Stomach (tissue), 9 donors: ENCODE data around the gene CNBD2. TPM values are rescaled to one million over a fixed set of nuclear protein-coding genes. Genes with fewer than 3 reads are reported as not detected.

Experiments
- DNase-seq, 2 donors: peaks; one replicate each; pipeline versions ENCODE4 v3.0.0 to v3.0.0-alpha.2; 2013 to 2019
- H3K27ac ChIP-seq, 5 donors: fragments of 200-600 bp in 4 of 5; sonication (generic) in 4 of 5; one replicate each; pipeline ENCODE4 v1.5.1; 2013 to 2019; ENCODE audit warnings: mild to moderate bottlenecking in 1 of 5, moderate library complexity in 1 of 5
- H3K27me3 ChIP-seq, 3 donors: fragments of 200-600 bp; sonication (generic); one replicate each; pipeline ENCODE4 v1.5.1; 2017 to 2019; ENCODE audit warnings: mixed run types in 1 of 3
- H3K36me3 ChIP-seq, 4 donors: fragments of 200-600 bp; sonication (generic); 1 replicate in 3 of 4; 2 replicates in 1 of 4; pipeline ENCODE4 v1.5.1; 2016 to 2019
- H3K4me1 ChIP-seq, 4 donors: fragments of 200-600 bp; sonication (generic); one replicate each; pipeline ENCODE4 v1.5.1; 2016 to 2019
- H3K4me3 ChIP-seq, 4 donors: fragments of 200-600 bp; sonication (generic) in 3 of 4; one replicate each; pipeline ENCODE4 v1.5.1; 2016 to 2019; ENCODE audit warnings: mild to moderate bottlenecking in 1 of 4
- H3K9me3 ChIP-seq, 4 donors: fragments of 200-600 bp; sonication (generic); one replicate each; pipeline ENCODE4 v1.5.1; 2016 to 2019
- CTCF ChIP-seq, 7 experiments: fragments of 450-650 bp in 4 of 7; fragments of 200-600 bp in 3 of 7; sonication (generic) in 3 of 7; IDR thresholded peaks; one replicate each; pipeline ENCODE4 v1.5.1; 2016 to 2019; ENCODE audit warnings: antibody characterized with exemption in 7 of 7, control low read depth in 2 of 7, mild to moderate bottlenecking in 1 of 7
- EP300 ChIP-seq: sonication (generic); formaldehyde crosslinking; IDR thresholded peaks from one replicate; pipeline ENCODE4 v1.6.1; 2017; ENCODE audit warnings: antibody characterized with exemption
- POLR2A ChIP-seq, 4 donors: fragments of 450-650 bp; IDR thresholded peaks; one replicate each; pipeline ENCODE4 v1.6.1; 2016; ENCODE audit warnings: antibody characterized with exemption in 4 of 4, control low read depth in 2 of 4, mild to moderate bottlenecking in 1 of 4, moderate library complexity in 1 of 4
- POLR2AphosphoS5 ChIP-seq, 3 donors: sonication (generic); formaldehyde crosslinking; IDR thresholded peaks; one replicate each; pipeline ENCODE4 v1.6.1; 2016; ENCODE audit warnings: antibody characterized with exemption in 3 of 3
- WGBS, 5 donors: extraction: QIAGEN DNeasy Blood & Tissue Kit in 3 of 5; methylation state at CpG; one replicate each; pipeline versions ENCODE4 v1.1.5 to v1.1.7; 2013 to 2018; 5-methylcytosine and 5-hydroxymethylcytosine counted together
- intact Hi-C: fragments of 100-400 bp; cut with DNase I; formaldehyde crosslinking; loops from one replicate; pipeline ENCODE4 v1.15.1; 2023; ENCODE audit warnings: low total_unique reads
- polyA plus RNA-seq, 3 donors: library from polyadenylated mRNA; stranded (reverse); fragments of 200-250 nt; gene quantifications; one replicate each; pipeline ENCODE4 v1.2.3, GENCODE V29; 2013
- total RNA-seq, 5 donors: library from RNA; depleted of rRNA; stranded (reverse); fragments of >200 nt; gene quantifications; one replicate each; pipeline versions ENCODE4 v1.1.0 to v1.2.3, GENCODE V29; 2014 to 2016
- donor health status: healthy with polysubstance abuse.
- donor health status: Bipolar disorder and iron deficiency.
- donor health status: healthy.

The CNBD2 gene
- total and polyA plus RNA-seq, 8 donors = 1.8 to 66.0 (median 8.8) TPM; not detected in 1

GRCh38 chr20:36035745-36036144 is 67.4 kb downstream of the CNBD2 start:
- H3K27ac ChIP-seq = no peak overlapping the region
- H3K4me3 ChIP-seq = no peak overlapping the region
- no peaks in the 10 kb centered on the region for H3K36me3 ChIP-seq
- TF ChIP-seq POLR2AphosphoS5 (IDR thresholded peaks at IDR 0.05) = no peak
- TF ChIP-seq POLR2A (IDR thresholded peaks at IDR 0.05) = no peak
- no peak for TF ChIP-seq CTCF (IDR thresholded peaks at IDR 0.05)
- H3K27me3 ChIP-seq = no peaks in the 10 kb centered on the region
- no peaks in the 10 kb centered on the region for H3K9me3 ChIP-seq
- no peaks in the 10 kb centered on the region for H3K4me1 ChIP-seq
- intact Hi-C loops = no loop called here
- no peak for DNase-seq
- WGBS, 5 donors = 49 to 70% (median 58%) methylated on average over 2 of the region's 2 CpGs

GRCh38 chr20:36036688-36037087 is 68.3 kb downstream of the CNBD2 start:
- no peak for DNase-seq
- intact Hi-C loops = no loop called here
- TF ChIP-seq POLR2A (IDR thresholded peaks at IDR 0.05) (no peak), CTCF (IDR thresholded peaks at IDR 0.05) (no peak), POLR2AphosphoS5 (IDR thresholded peaks at IDR 0.05) (no peak), EP300 (no peak)
- 74 to 88% (median 86%) methylated on average over 3 of the region's 3 CpGs for WGBS, 5 donors
- H3K27ac ChIP-seq = no peak overlapping the region
- H3K9me3 ChIP-seq = no peaks in the 10 kb centered on the region
- no peaks in the 10 kb centered on the region for H3K4me1 ChIP-seq
- H3K27me3 ChIP-seq = no peaks in the 10 kb centered on the region
- no peak overlapping the region for H3K4me3 ChIP-seq
- peaks cover 0 to 6% (median 0%) of the 10 kb centered on the region in 4 donors for H3K36me3 ChIP-seq

GRCh38 chr20:36040571-36040970 is 72.2 kb downstream of the CNBD2 start:
- Histone ChIP-seq H3K27me3 (no peaks in the 10 kb centered on the region), H3K4me3 (no peak overlapping the region), H3K36me3 (peaks cover 0 to 25% (median 9%) of the 10 kb centered on the region in 4 donors), H3K9me3 (no peaks in the 10 kb centered on the region), H3K27ac (no peak overlapping the region), H3K4me1 (peaks cover 0 to 10% (median 2%) of the 10 kb centered on the region in 4 donors)
- intact Hi-C loops = no loop called here
- TF ChIP-seq EP300 (no peak), CTCF (IDR thresholded peaks at IDR 0.05) (no peak), POLR2AphosphoS5 (IDR thresholded peaks at IDR 0.05) (no peak), POLR2A (IDR thresholded peaks at IDR 0.05) (no peak)
- WGBS, 5 donors = 83 to 90% (median 86%) methylated on average over 5 of the region's 5 CpGs
- no peak for DNase-seq

- Histone ChIP-seq H3K36me3 (peaks cover 0 to 29% (median 11%) of the 10 kb centered on the region in 4 donors), H3K27me3 (no peaks in the 10 kb centered on the region), H3K27ac (no peak overlapping the region), H3K4me1 (peaks cover 7 to 37% (median 27%) of the 10 kb centered on the region in 4 donors), H3K4me3 (no peak overlapping the region), H3K9me3 (no peaks in the 10 kb centered on the region)
- 88 to 99% (median 98%) methylated on average over 3 of the region's 3 CpGs for WGBS, 5 donors
- no peak for DNase-seq
- intact Hi-C loops = no loop called here
- TF ChIP-seq EP300 (no peak), POLR2AphosphoS5 (IDR thresholded peaks at IDR 0.05) (no peak), POLR2A (IDR thresholded peaks at IDR 0.05) (no peak), CTCF (IDR thresholded peaks at IDR 0.05) (no peak)
Observed at GRCh38 chr20:36043441-36043840, 75.1 kb downstream of the CNBD2 start.
